Mesodermal cell (in vitro differentiated cells): ENCODE data around the gene RASA3.

ENCODE experiments used
- H3K27ac ChIP-seq: 2 replicates; pipeline ENCODE4 v1.7.0; 2013; ENCODE audit warnings: mild to moderate bottlenecking, low read depth, low read length, moderate library complexity; ENCODE audit not compliant: severe bottlenecking
- H3K36me3 ChIP-seq: 2 replicates; pipeline ENCODE4 v1.7.1; 2013; ENCODE audit warnings: mild to moderate bottlenecking, low read length, moderate library complexity; ENCODE audit not compliant: control insufficient read depth, insufficient read depth
- H3K4me1 ChIP-seq: one replicate; pipeline ENCODE4 v1.7.1; 2013; ENCODE audit warnings: mild to moderate bottlenecking, low read length; ENCODE audit not compliant: insufficient read depth, control insufficient read depth, poor library complexity, severe bottlenecking
- H3K4me3 ChIP-seq: 2 replicates; pipeline ENCODE4 v1.7.0; 2013; ENCODE audit warnings: low read length, control low read depth, mild to moderate bottlenecking; ENCODE audit not compliant: insufficient read depth, poor library complexity, severe bottlenecking; ENCODE audit errors: extremely low read depth
- H3K9me3 ChIP-seq: 2 replicates; pipeline ENCODE4 v1.7.1; 2013; ENCODE audit warnings: mild to moderate bottlenecking, low read length, moderate library complexity; ENCODE audit not compliant: control insufficient read depth
- WGBS, 2 experiments: methylation state at CpG; one replicate each; pipeline ENCODE4 v1.1.5; 2013; ENCODE audit warnings: missing lambda C conversion rate in 2 of 2; ENCODE audit not compliant: insufficient coverage in 2 of 2; 5-methylcytosine and 5-hydroxymethylcytosine counted together

Gene RASA3

GRCh38 chr13:114013336-114013735 is 119.1 kb downstream of the RASA3 start:
- peaks cover 87% of the 10 kb centered on the region for H3K36me3 ChIP-seq
- H3K27ac ChIP-seq = no peak overlapping the region
- no peaks in the 10 kb centered on the region for H3K9me3 ChIP-seq
- 76 to 83% methylated on average over 4 of the region's 4 CpGs for WGBS, 2 experiments
- H3K4me3 ChIP-seq = no peak overlapping the region
- H3K4me1 ChIP-seq = peaks cover 2% of the 10 kb centered on the region

- peaks cover 2% of the 10 kb centered on the region for H3K4me1 ChIP-seq
- H3K4me3 ChIP-seq = no peak overlapping the region
- H3K36me3 ChIP-seq = peaks cover 83% of the 10 kb centered on the region
- H3K9me3 ChIP-seq = no peaks in the 10 kb centered on the region
- WGBS, 2 experiments = 97% methylated on average over 17 to 21 of the region's 21 CpGs
- no peak overlapping the region for H3K27ac ChIP-seq
These were observed 119.5 kb downstream of the RASA3 start for GRCh38 chr13:114012921-114013320.

GRCh38 chr13:114012141-114012540 is 120.3 kb downstream of the RASA3 start:
- peaks cover 75% of the 10 kb centered on the region for H3K36me3 ChIP-seq
- H3K4me3 ChIP-seq = no peak overlapping the region
- H3K4me1 ChIP-seq = peaks cover 2% of the 10 kb centered on the region
- 95 to 98% methylated on average over 16 to 17 of the region's 17 CpGs for WGBS, 2 experiments
- H3K27ac ChIP-seq = no peak overlapping the region
- no peaks in the 10 kb centered on the region for H3K9me3 ChIP-seq

- no peak overlapping the region for H3K27ac ChIP-seq
- H3K9me3 ChIP-seq = no peaks in the 10 kb centered on the region
- H3K36me3 ChIP-seq = peaks cover 66% of the 10 kb centered on the region
- WGBS, 2 experiments = 96 to 97% methylated on average over 19 of the region's 19 CpGs
- peaks cover 2% of the 10 kb centered on the region for H3K4me1 ChIP-seq
- H3K4me3 ChIP-seq = no peak overlapping the region
These were observed 121.2 kb downstream of the RASA3 start for GRCh38 chr13:114011226-114011625.

GRCh38 chr13:114010401-114011101 is 121.9 kb downstream of the RASA3 start:
- H3K27ac ChIP-seq = no peak overlapping the region
- H3K4me3 ChIP-seq = no peak overlapping the region
- H3K36me3 ChIP-seq = peaks cover 59% of the 10 kb centered on the region
- no peaks in the 10 kb centered on the region for H3K9me3 ChIP-seq
- H3K4me1 ChIP-seq = peaks cover under 1% of the 10 kb centered on the region
- 86 to 95% methylated on average over 16 to 23 of the region's 37 CpGs for WGBS, 2 experiments

- Histone ChIP-seq H3K36me3 (peaks cover 58% of the 10 kb centered on the region), H3K9me3 (no peaks in the 10 kb centered on the region), H3K4me1 (no peaks in the 10 kb centered on the region), H3K27ac (no peak overlapping the region), H3K4me3 (no peak overlapping the region)
- 93 to 96% methylated on average over 27 to 28 of the region's 31 CpGs for WGBS, 2 experiments
These were observed 122.6 kb downstream of the RASA3 start for GRCh38 chr13:114009590-114010400.

- H3K4me1 ChIP-seq = no peaks in the 10 kb centered on the region
- no peak overlapping the region for H3K27ac ChIP-seq
- peaks cover 55% of the 10 kb centered on the region for H3K36me3 ChIP-seq
- H3K9me3 ChIP-seq = no peaks in the 10 kb centered on the region
- 90% methylated on average over 33 of the region's 33 CpGs for WGBS, 2 experiments
- H3K4me3 ChIP-seq = no peak overlapping the region
These were observed 123.3 kb downstream of the RASA3 start for GRCh38 chr13:114008964-114009589.

- Histone ChIP-seq H3K4me1 (peaks cover 7% of the 10 kb centered on the region), H3K27ac (peak overlapping the region; percentile 16), H3K36me3 (peaks cover 58% of the 10 kb centered on the region), H3K4me3 (no peak overlapping the region), H3K9me3 (no peaks in the 10 kb centered on the region)
- WGBS, 2 experiments = 95 to 99% methylated on average over 10 to 11 of the region's 12 CpGs
These were observed 124.9 kb downstream of the RASA3 start for GRCh38 chr13:114007566-114007965.

- no peak overlapping the region for H3K27ac ChIP-seq
- H3K36me3 ChIP-seq = peaks cover 59% of the 10 kb centered on the region
- WGBS, 2 experiments = 97 to 98% methylated on average over 10 to 15 of the region's 15 CpGs
These were observed 127.2 kb downstream of the RASA3 start for GRCh38 chr13:114005206-114005724.

GRCh38 chr13:114004420-114005205 is 127.8 kb downstream of the RASA3 start:
- Histone ChIP-seq H3K9me3 (no peaks in the 10 kb centered on the region), H3K4me1 (peaks cover 7% of the 10 kb centered on the region), H3K36me3 (peaks cover 58% of the 10 kb centered on the region), H3K27ac (peak overlapping the region; percentile 5), H3K4me3 (no peak overlapping the region)
- WGBS, 2 experiments = 92 to 94% methylated on average over 38 of the region's 41 CpGs

More at GRCh38 chr13:114005206-114005724, 127.2 kb downstream of the RASA3 start:
- Histone ChIP-seq H3K9me3 (no peaks in the 10 kb centered on the region), H3K4me1 (peaks cover 7% of the 10 kb centered on the region), H3K4me3 (no peak overlapping the region)
